GM21717 (cell line): Measurements from ENCODE around the gene TTYH2.

Experiments used
- ATAC-seq: cut with Tn5 transposase; IDR thresholded peaks from one replicate; pipeline ENCODE4 v1.9.1; 2021; ENCODE audit warnings: mild to moderate bottlenecking, moderate library complexity; ENCODE audit not compliant: unreplicated experiment

The TTYH2 gene

GRCh38 chr17:74213861-74214391 is 555 bp downstream of the TTYH2 start:
- no peak for ATAC-seq

GRCh38 chr17:74214484-74215341 is 1.3 kb downstream of the TTYH2 start:
- ATAC-seq: no peak

- ATAC-seq: no peak
These were observed 2.0 kb downstream of the TTYH2 start for GRCh38 chr17:74215342-74215727.

- no peak for ATAC-seq
These were observed 3.1 kb downstream of the TTYH2 start for GRCh38 chr17:74216505-74216904.

- ATAC-seq: no peak
These were observed 3.8 kb downstream of the TTYH2 start for GRCh38 chr17:74217037-74217730.

GRCh38 chr17:74217888-74218287 is 4.5 kb downstream of the TTYH2 start:
- ATAC-seq: no peak

GRCh38 chr17:74218436-74218835 is 5.1 kb downstream of the TTYH2 start:
- ATAC-seq: no peak

- no peak for ATAC-seq
These were observed 6.3 kb downstream of the TTYH2 start for GRCh38 chr17:74219576-74220133.

GRCh38 chr17:74220219-74220618 is 6.8 kb downstream of the TTYH2 start:
- ATAC-seq: no peak

GRCh38 chr17:74220946-74221818 is 7.8 kb downstream of the TTYH2 start:
- no peak for ATAC-seq

GRCh38 chr17:74222399-74222798 is 9.0 kb downstream of the TTYH2 start:
- ATAC-seq: no peak

- ATAC-seq: no peak
These were observed 10.5 kb downstream of the TTYH2 start for GRCh38 chr17:74223901-74224300.

- ATAC-seq: no peak
These were observed 11.8 kb downstream of the TTYH2 start for GRCh38 chr17:74224959-74225725.

GRCh38 chr17:74226252-74226651 is 12.9 kb downstream of the TTYH2 start:
- ATAC-seq: no peak

GRCh38 chr17:74227271-74228080 is 14.1 kb downstream of the TTYH2 start:
- ATAC-seq: no peak

- no peak for ATAC-seq
These were observed 15.1 kb downstream of the TTYH2 start for GRCh38 chr17:74228306-74228978.

GRCh38 chr17:74230896-74231295 is 17.5 kb downstream of the TTYH2 start:
- no peak for ATAC-seq
